Measurements from ENCODE around the gene PARN.

The PARN gene

GRCh38 chr16:14492614-14493013, 137.4 kb downstream of the PARN start:
- Mint-ChIP-seq H3K27me3 (no peaks in the 10 kb centered on the region), H3K9me3 (no peaks in the 10 kb centered on the region), H3K4me3 (peak overlapping the region in 1 of 2 donors; percentile 16), H3K27ac (peak overlapping the region; percentile 9 to 61), H3K4me1 (ENCODE audit: low read depth in 2 of 2) (peaks cover 26 to 54% of the 10 kb centered on the region in 2 donors), H3K36me3 (ENCODE audit: insufficient read depth) (peaks cover 3% of the 10 kb centered on the region)
- no peak for DNase-seq
- ATAC-seq (replicated peaks): no peak

GRCh38 chr16:14491861-14492529, 138.1 kb downstream of the PARN start:
- Mint-ChIP-seq H3K9me3 (no peaks in the 10 kb centered on the region), H3K27ac (peak overlapping the region; percentile 9 to 61), H3K4me3 (peak overlapping the region in 1 of 2 donors; percentile 16), H3K27me3 (no peaks in the 10 kb centered on the region), H3K4me1 (ENCODE audit: low read depth in 2 of 2) (peaks cover 26 to 57% of the 10 kb centered on the region in 2 donors), H3K36me3 (ENCODE audit: insufficient read depth) (peaks cover 3% of the 10 kb centered on the region)
- DNase-seq (no peak), ATAC-seq (replicated peaks) (no peak)

GRCh38 chr16:14490235-14490634, 139.8 kb downstream of the PARN start:
- peak overlapping the region in 1 of 2 donors; percentile 39 for H3K27ac Mint-ChIP-seq
- no peaks in the 10 kb centered on the region for H3K9me3 Mint-ChIP-seq
- no peak overlapping the region for H3K4me3 Mint-ChIP-seq
- no peaks in the 10 kb centered on the region for H3K27me3 Mint-ChIP-seq
- ATAC-seq (replicated peaks): no peak
- peaks cover 3% of the 10 kb centered on the region for H3K36me3 Mint-ChIP-seq (ENCODE audit: insufficient read depth)
- no peak for DNase-seq
- peaks cover 15 to 48% of the 10 kb centered on the region in 2 donors for H3K4me1 Mint-ChIP-seq (ENCODE audit: low read depth in 2 of 2)

GRCh38 chr16:14489460-14489859, 140.6 kb downstream of the PARN start:
- Mint-ChIP-seq H3K27me3 (no peaks in the 10 kb centered on the region), H3K4me3 (no peak overlapping the region), H3K9me3 (no peaks in the 10 kb centered on the region), H3K36me3 (ENCODE audit: insufficient read depth) (peaks cover 3% of the 10 kb centered on the region), H3K27ac (no peak overlapping the region), H3K4me1 (ENCODE audit: low read depth in 2 of 2) (peaks cover 11 to 40% of the 10 kb centered on the region in 2 donors)
- DNase-seq (no peak), ATAC-seq (replicated peaks) (no peak)

GRCh38 chr16:14487579-14487978, 142.5 kb downstream of the PARN start:
- no peak for ATAC-seq (replicated peaks)
- Mint-ChIP-seq H3K27ac (peak overlapping the region in 1 of 2 donors; percentile 30), H3K27me3 (no peaks in the 10 kb centered on the region), H3K4me3 (no peak overlapping the region), H3K9me3 (no peaks in the 10 kb centered on the region), H3K36me3 (ENCODE audit: insufficient read depth) (peaks cover 7% of the 10 kb centered on the region), H3K4me1 (ENCODE audit: low read depth in 2 of 2) (peaks cover 3 to 33% of the 10 kb centered on the region in 2 donors)
- no peak for DNase-seq

- no peak overlapping the region for H3K27ac Mint-ChIP-seq
- peaks cover 13% of the 10 kb centered on the region for H3K36me3 Mint-ChIP-seq (ENCODE audit: insufficient read depth)
- no peak overlapping the region for H3K4me3 Mint-ChIP-seq
- no peaks in the 10 kb centered on the region for H3K9me3 Mint-ChIP-seq
- ATAC-seq (replicated peaks) (no peak), DNase-seq (no peak)
- H3K27me3 Mint-ChIP-seq: no peaks in the 10 kb centered on the region
- H3K4me1 Mint-ChIP-seq (ENCODE audit: low read depth in 2 of 2): peaks cover 3 to 26% of the 10 kb centered on the region in 2 donors
These were observed 143.3 kb downstream of the PARN start for GRCh38 chr16:14486520-14487303.

- DNase-seq (no peak), ATAC-seq (replicated peaks) (no peak)
- H3K27ac Mint-ChIP-seq: no peak overlapping the region
- no peaks in the 10 kb centered on the region for H3K9me3 Mint-ChIP-seq
- H3K4me3 Mint-ChIP-seq: no peak overlapping the region
- H3K36me3 Mint-ChIP-seq (ENCODE audit: insufficient read depth): peaks cover 21% of the 10 kb centered on the region
- H3K27me3 Mint-ChIP-seq: no peaks in the 10 kb centered on the region
- peaks cover 3 to 26% of the 10 kb centered on the region in 2 donors for H3K4me1 Mint-ChIP-seq (ENCODE audit: low read depth in 2 of 2)
These were observed 144.1 kb downstream of the PARN start for GRCh38 chr16:14485811-14486519.

GRCh38 chr16:14485121-14485551, 144.9 kb downstream of the PARN start:
- ATAC-seq (replicated peaks) (no peak), DNase-seq (no peak)
- Mint-ChIP-seq H3K9me3 (no peaks in the 10 kb centered on the region), H3K27me3 (no peaks in the 10 kb centered on the region), H3K4me1 (ENCODE audit: low read depth in 2 of 2) (peaks cover 3 to 26% of the 10 kb centered on the region in 2 donors), H3K36me3 (ENCODE audit: insufficient read depth) (peaks cover 27% of the 10 kb centered on the region), H3K27ac (no peak overlapping the region), H3K4me3 (no peak overlapping the region)

- H3K36me3 Mint-ChIP-seq (ENCODE audit: insufficient read depth): peaks cover 39% of the 10 kb centered on the region
- H3K27me3 Mint-ChIP-seq: no peaks in the 10 kb centered on the region
These were observed 146.2 kb downstream of the PARN start for GRCh38 chr16:14483819-14484385.

GRCh38 chr16:14476183-14476582, 153.9 kb downstream of the PARN start:
- DNase-seq (no peak), ATAC-seq (replicated peaks) (no peak)
- Mint-ChIP-seq H3K36me3 (ENCODE audit: insufficient read depth) (peaks cover 20% of the 10 kb centered on the region), H3K9me3 (peaks cover 0 to 1% of the 10 kb centered on the region in 2 donors), H3K27me3 (no peaks in the 10 kb centered on the region), H3K27ac (no peak overlapping the region), H3K4me1 (ENCODE audit: low read depth in 2 of 2) (peaks cover 0 to 3% of the 10 kb centered on the region in 2 donors), H3K4me3 (no peak overlapping the region)

More at GRCh38 chr16:14483819-14484385, 146.2 kb downstream of the PARN start:
- Mint-ChIP-seq H3K27ac (peak overlapping the region in 1 of 2 donors; percentile 46), H3K9me3 (no peaks in the 10 kb centered on the region), H3K4me3 (no peak overlapping the region), H3K4me1 (ENCODE audit: low read depth in 2 of 2) (peaks cover 3 to 20% of the 10 kb centered on the region in 2 donors)
- DNase-seq (no peak), ATAC-seq (replicated peaks) (no peak)

GRCh38 chr16:14475370-14476139, 154.5 kb downstream of the PARN start:
- ATAC-seq (replicated peaks) (no peak), DNase-seq (no peak)
- no peak overlapping the region for H3K27ac Mint-ChIP-seq
- no peak overlapping the region for H3K4me3 Mint-ChIP-seq
- H3K36me3 Mint-ChIP-seq (ENCODE audit: insufficient read depth): peaks cover 16% of the 10 kb centered on the region
- H3K4me1 Mint-ChIP-seq (ENCODE audit: low read depth in 2 of 2): peaks cover 0 to 3% of the 10 kb centered on the region in 2 donors
- no peaks in the 10 kb centered on the region for H3K27me3 Mint-ChIP-seq
- H3K9me3 Mint-ChIP-seq: peaks cover 0 to 1% of the 10 kb centered on the region in 2 donors

GRCh38 chr16:14473488-14473887, 156.6 kb downstream of the PARN start:
- DNase-seq (no peak), ATAC-seq (replicated peaks) (no peak)
- no peak overlapping the region for H3K27ac Mint-ChIP-seq
- H3K4me3 Mint-ChIP-seq: no peak overlapping the region
- no peaks in the 10 kb centered on the region for H3K36me3 Mint-ChIP-seq (ENCODE audit: insufficient read depth)
- H3K27me3 Mint-ChIP-seq: no peaks in the 10 kb centered on the region
- H3K9me3 Mint-ChIP-seq: peaks cover 0 to 1% of the 10 kb centered on the region in 2 donors
- H3K4me1 Mint-ChIP-seq (ENCODE audit: low read depth in 2 of 2): peaks cover 0 to 3% of the 10 kb centered on the region in 2 donors

All from effector memory CD8-positive, alpha-beta T cell (primary cell).